HG03280 (cell line): Measurements from ENCODE around the gene MAS1.

Experiments used
- ATAC-seq: cut with Tn5 transposase; IDR thresholded peaks from one replicate; pipeline ENCODE4 v1.9.1; 2021; ENCODE audit warnings: mild to moderate bottlenecking, moderate library complexity; ENCODE audit not compliant: unreplicated experiment

MAS1 gene

DNA sequence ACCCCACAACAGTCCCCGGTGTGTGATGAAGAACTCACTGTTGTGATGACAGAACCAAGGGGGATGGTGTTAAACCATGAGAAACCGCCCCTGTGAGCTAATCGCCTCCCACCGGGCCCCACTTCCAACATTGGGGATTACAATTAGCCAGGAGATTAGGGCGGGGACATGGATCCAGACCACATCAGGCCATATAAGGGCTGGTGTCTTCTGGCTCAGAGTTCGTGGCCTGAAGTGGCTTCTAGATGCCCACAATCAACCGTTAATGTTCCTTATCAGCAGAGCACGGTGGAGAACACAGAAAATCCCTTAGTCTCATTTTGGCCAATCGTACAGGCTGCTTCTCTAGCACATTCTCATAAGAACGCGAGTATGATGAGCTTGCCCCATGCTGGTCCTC is 10.9 kb upstream of the MAS1 start:
- no peak for ATAC-seq

- no peak for ATAC-seq
Observed at GRCh38 chr6:159880412-159880975, 10.3 kb upstream of the MAS1 start.

DNA sequence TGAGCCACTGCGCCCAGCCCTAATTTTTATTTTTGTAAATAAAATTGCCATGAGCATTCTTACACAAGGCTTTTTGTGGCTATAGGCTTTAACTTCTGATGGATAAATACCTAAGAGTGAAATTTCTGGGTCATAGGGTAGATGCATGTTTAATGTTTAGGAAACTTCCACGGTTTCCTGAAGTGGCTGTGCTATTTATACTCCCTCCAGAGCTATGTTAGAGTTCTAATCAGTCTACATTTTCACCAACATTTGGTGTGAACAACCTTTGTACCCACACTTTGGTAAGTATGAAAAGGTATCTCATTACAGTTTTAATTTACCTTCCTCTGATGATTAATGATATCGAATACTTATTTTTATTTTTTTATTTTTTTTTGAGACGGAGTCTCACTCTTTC is 6.1 kb upstream of the MAS1 start:
- ATAC-seq: no peak

DNA sequence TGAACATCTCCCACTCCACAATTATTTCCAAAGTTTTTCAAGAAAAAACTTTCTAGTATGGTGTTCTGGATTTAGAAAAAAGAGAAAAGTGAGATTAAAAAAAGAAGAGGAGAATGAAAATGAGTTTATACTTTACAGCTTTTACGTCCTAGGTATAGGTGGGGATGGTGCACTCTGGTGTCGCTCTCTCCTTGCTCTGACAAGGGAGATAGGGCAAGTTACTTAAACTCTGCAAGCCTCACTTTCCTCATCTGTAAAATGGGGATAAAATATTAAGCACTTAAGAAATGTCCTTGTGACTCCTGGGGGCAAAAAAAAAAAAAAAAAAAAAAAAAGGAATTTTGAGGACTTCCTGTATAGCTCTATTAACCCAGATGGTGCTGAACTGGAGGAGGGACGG is 4.5 kb upstream of the MAS1 start:
- ATAC-seq: no peak

DNA sequence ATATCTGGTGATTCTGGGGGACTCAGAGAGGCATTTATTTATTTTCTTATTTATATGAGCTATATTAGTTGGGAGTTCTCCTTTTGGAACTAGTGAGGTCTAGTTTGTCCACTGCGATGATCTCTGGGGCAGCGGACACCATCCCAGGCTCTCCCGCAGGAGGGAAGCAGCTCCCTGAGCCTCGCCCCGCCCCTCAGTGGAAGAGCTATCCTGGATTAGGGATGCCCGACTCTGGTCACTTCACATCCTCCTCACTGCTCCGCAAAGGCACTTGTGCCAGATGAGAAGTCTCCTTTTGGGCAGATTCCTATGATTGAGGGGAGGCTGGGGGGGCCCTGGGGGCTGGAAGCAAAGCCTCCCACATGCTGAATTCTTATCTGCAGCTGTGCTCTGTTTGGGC is 3.6 kb upstream of the MAS1 start:
- ATAC-seq: no peak

GRCh38 chr6:159887761-159888160 is 3.0 kb upstream of the MAS1 start:
- ATAC-seq: no peak

DNA sequence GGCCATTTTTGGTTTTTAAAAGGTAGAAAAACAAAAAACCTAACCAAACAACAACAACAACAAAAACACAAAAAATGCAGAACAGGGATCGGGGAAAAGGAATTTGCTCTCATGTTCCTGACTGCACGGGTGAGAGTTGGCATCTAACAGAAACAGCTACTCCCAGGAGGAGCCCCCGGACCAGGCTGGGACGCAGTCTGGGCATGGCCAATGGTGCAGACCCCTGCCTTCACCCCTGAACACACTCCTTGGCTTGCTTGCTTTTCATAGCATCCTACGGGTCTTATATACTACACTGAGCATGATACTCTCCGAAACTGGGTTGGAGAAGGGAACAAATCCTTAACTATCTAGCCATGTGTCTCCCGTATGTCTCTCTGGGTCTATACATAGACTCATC is 587 bp upstream of the MAS1 start:
- no peak for ATAC-seq

DNA sequence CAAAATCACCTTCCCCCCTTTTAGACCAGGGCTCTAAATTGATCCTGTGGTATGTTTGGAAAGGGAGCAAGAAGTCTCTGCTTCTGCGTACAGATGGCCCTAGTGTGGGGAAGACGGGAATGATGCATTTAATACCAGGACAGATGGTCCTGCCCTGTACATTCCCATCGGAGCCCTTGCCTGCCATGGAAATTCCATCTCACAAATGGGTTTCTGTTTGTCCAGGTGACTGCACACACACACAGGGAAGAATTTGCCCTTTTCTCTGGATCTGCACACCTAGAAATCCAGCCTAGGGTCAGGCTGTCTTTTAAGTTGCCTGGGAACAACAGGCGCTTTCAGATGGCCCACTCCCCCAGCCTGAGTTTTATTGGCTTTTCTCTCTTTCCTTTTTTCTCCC is 1.3 kb downstream of the MAS1 start:
- ATAC-seq: no peak

GRCh38 chr6:159893064-159893463 is 2.3 kb downstream of the MAS1 start:
- ATAC-seq: no peak

- ATAC-seq: no peak
Observed at GRCh38 chr6:159894991-159895390, 4.2 kb downstream of the MAS1 start.

DNA sequence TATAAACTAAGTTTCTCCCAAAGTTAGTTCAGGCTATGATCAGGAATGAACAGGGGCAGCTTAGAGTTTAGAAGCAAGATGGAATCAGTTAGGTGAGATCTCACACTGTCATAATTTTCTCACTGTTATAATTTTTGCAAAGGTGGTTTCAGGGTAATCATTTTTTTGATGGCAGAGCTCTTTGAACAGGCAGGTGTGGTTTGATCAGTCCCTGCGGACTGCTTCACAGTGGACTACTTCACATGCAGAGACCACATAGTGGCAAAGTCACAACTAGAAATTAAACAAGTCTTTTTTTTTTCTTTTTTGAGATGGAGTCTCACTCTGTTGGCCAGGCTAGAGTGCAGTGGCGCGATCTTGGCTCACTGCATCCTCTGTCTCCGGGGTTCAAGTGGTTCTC is 6.8 kb downstream of the MAS1 start:
- ATAC-seq: no peak

DNA sequence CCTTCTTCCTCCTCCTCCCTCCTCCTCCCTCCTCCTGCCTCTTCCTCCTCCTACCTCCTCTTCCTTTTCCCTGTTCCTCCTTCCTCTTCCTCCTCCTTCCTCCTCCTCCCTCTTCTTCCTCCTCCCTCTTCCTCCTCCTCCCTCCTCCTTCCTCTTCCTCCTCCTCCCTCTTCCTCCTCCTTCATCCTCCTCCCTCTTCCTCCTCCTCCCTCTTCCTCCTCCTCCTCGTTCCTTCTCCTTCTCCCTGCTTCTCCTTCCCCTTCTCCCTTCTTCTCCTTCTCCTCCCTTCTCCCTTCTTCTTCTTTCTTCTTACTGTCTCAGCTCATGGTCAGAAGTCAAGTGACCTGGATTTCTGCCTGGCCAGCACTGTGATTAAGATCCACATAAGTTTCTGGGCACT is 7.7 kb downstream of the MAS1 start:
- ATAC-seq: no peak

GRCh38 chr6:159899994-159900745 is 9.4 kb downstream of the MAS1 start:
- ATAC-seq: no peak

DNA sequence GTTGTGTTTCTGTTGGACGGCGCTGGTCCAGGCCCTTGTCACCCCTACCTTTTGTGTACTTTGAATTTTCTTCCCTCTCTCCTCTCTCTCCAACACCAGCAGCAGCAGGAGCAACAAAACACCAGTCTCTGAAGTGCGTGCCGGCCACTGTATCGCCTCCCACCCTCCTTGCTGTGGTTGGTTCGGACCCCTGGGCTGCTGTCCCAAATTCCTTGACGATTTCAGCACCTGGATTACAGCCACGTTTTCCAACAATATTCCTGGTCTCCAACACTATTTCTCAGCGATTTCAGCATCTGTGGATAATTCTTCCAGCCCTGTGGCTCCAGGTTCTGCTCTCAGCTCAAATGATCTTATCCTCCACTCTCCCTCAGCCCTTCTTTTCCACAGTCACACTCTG is 11.8 kb downstream of the MAS1 start:
- no peak for ATAC-seq

DNA sequence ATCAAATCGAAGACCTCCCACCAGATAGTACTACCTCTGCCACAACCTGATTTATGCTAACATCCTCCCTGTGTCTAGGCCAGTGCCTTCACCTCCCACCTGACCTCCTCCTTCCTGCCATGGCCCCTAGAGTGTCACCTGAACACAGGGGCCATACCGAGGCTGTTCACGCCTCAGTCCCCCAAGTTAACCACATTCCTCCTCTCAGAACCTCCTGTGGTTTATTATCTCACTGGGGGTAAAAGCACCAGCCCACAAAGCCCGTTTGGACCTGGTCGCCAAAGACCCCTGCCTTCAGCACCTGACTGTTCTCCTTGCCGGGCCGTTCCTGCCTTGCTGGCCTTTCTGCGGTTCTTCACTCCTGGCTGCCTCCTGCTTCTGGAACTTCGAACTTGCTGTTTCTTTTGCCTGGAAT is 13.7 kb downstream of the MAS1 start:
- no peak for ATAC-seq

DNA sequence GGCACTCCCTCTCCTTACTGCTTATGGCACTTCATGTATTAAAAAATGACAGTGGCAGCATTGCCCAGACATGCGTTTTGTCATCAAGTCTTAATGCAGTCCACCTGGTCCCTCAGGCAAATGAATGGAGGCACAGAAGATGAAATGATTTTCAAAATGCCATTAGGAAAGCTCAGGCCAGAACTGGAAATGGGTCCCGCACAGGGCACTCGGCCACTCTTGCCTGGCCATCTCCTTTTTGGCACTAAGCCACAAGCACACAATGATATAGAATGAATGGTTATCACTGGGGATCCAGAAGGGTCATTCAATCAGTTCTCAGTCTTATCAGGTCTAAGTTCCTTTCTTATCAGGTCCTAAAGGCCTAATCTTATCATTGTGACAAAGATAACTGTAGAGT is 15.6 kb downstream of the MAS1 start:
- no peak for ATAC-seq

- no peak for ATAC-seq
Observed at GRCh38 chr6:159908535-159908934, 17.7 kb downstream of the MAS1 start.

DNA sequence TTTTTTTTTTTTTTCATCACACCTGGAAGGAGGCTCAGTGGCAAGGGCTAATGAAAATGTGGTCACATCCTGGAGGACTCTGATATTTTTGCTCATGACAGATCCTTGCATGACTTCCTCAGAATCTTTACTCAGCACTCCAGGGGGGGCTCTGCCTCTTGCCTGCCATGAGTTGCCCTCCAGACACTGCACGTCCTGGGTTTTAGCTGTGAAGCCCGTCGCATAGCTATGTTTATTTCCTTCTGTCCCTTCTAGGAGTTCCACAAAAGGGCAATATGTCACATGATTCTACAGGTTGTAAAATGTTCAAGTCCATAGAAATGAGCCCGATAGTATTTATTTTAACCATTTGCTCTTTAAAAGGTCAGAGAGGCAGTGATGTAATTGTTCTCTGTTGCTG is 18.2 kb downstream of the MAS1 start:
- ATAC-seq: no peak

DNA sequence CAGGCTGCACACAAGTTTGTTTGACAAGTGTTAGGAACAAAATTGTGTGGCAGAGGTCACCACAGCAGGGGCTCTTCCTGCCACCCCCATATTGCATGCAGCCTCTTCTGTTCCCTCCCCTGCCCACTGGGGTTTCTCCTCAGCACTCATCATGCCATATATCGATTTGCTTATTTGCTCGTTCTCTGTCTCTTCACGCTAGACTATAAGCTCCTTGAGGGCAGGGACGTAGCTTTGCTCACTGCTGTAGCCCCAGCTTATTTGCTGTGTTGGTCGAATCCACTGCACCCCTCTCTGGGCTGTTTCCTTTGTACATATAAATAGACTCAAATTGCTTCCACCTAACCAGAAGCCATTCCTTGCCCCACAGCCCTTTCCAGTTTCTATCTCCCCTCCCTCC is 19.6 kb downstream of the MAS1 start:
- no peak for ATAC-seq

- ATAC-seq: no peak
Observed at GRCh38 chr6:159913375-159913774, 22.6 kb downstream of the MAS1 start.

DNA sequence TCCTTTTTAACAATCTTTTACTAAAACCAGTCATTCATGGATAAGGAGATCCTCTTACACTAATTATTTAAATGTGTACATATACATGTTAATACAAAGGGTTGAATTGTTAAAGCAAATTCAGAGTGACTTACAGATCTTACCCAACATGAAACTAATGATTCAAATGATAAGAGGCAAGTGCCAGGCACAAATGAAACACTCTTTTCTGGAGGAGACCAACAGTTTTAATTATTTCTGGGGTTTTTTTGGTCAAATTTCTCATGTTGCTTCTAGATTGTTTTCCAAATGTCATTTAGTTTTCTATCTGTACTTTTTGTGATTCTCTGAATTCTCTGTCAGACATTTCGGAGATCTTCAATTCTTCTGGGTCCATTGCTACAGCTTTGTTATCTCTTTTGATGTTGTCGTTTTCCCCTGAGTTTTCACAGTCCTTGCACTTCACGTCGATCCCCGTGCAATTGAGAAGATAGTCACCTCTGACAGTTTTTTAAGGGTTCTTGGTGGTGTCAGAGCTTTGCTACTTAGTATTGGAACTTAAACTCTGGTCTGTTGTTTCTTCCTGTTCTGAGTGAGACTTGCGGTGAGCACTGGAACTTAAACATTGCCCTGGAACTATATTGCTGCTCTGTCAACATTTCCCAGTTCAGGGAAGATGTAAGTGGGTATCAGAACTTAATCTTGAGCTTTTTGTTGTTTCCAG is 23.2 kb downstream of the MAS1 start:
- ATAC-seq: no peak

GRCh38 chr6:159914565-159914923 is 23.8 kb downstream of the MAS1 start:
- ATAC-seq: no peak
